ENCODE results near the gene SLC17A7.
"Not testable (repeated sequence)": the region's sequence is repeated elsewhere in the genome, so short reads cannot be mapped to it uniquely, and the experiment has no call there.

Gene SLC17A7

GRCh38 chr19:49469828-49470614, 28.7 kb upstream of the SLC17A7 start:
- DNase-seq (ENCODE audit: low spot score), result no peak

GRCh38 chr19:49468746-49469447, 27.6 kb upstream of the SLC17A7 start:
- no peak for DNase-seq (ENCODE audit: low spot score)

- no peak for DNase-seq (ENCODE audit: low spot score)
Measured at GRCh38 chr19:49468199-49468598, 26.9 kb upstream of the SLC17A7 start.

GRCh38 chr19:49465371-49465770, 24.0 kb upstream of the SLC17A7 start:
- DNase-seq (ENCODE audit: low spot score), result no peak

- DNase-seq (ENCODE audit: low spot score), result no peak
Measured at GRCh38 chr19:49463960-49464740, 22.8 kb upstream of the SLC17A7 start.

GRCh38 chr19:49462492-49462891, 21.2 kb upstream of the SLC17A7 start:
- DNase-seq (ENCODE audit: low spot score), result no peak

- DNase-seq (ENCODE audit: low spot score), result no peak
Measured at GRCh38 chr19:49461656-49462055, 20.3 kb upstream of the SLC17A7 start.

GRCh38 chr19:49461130-49461529, 19.8 kb upstream of the SLC17A7 start:
- not testable (repeated sequence) for DNase-seq (ENCODE audit: low spot score)

- DNase-seq (ENCODE audit: low spot score), result no peak
Measured at GRCh38 chr19:49459388-49459787, 18.1 kb upstream of the SLC17A7 start.

GRCh38 chr19:49458567-49458903, 17.2 kb upstream of the SLC17A7 start:
- no peak for DNase-seq (ENCODE audit: low spot score)

- no peak for DNase-seq (ENCODE audit: low spot score)
Measured at GRCh38 chr19:49456326-49456725, 15.0 kb upstream of the SLC17A7 start.

- DNase-seq (ENCODE audit: low spot score), result no peak
Measured at GRCh38 chr19:49455773-49456172, 14.4 kb upstream of the SLC17A7 start.

- DNase-seq (ENCODE audit: low spot score), result no peak
Measured at GRCh38 chr19:49453757-49454240, 12.5 kb upstream of the SLC17A7 start.

- peak; percentile 96 for DNase-seq (ENCODE audit: low spot score)
Measured at GRCh38 chr19:49453013-49453756, 11.9 kb upstream of the SLC17A7 start, which contains the start of gene ALDH16A1. TSS of gene ALDH16A1 (plus strand) at chr19:49453225. CDS start at chr19:49453332, 107 bp downstream.

- peak; percentile 94 for DNase-seq (ENCODE audit: low spot score)
Measured at GRCh38 chr19:49451430-49452181, 10.3 kb upstream of the SLC17A7 start, which contains the start of gene PIH1D1. TSS of gene PIH1D1 (minus strand) at chr19:49451814. CDS start at chr19:49451574, 240 bp downstream.

GRCh38 chr19:49450405-49450804, 9.1 kb upstream of the SLC17A7 start:
- DNase-seq (ENCODE audit: low spot score), result no peak

- no peak for DNase-seq (ENCODE audit: low spot score)
Measured at GRCh38 chr19:49448432-49448786, 7.1 kb upstream of the SLC17A7 start.

GRCh38 chr19:49447485-49448431, 6.4 kb upstream of the SLC17A7 start:
- DNase-seq (ENCODE audit: low spot score), result no peak

GRCh38 chr19:49445997-49446396, 4.7 kb upstream of the SLC17A7 start:
- DNase-seq (ENCODE audit: low spot score), result no peak

Data from HuH-7.5 (cell line).